ENCODE results near the gene MYH14.
A peak's percentile ranks its signal among the peaks of the same experiment; 100 is the strongest.

Gene MYH14

GRCh38 chr19:50324331-50324730, 120.9 kb downstream of the MYH14 start:
- TF ChIP-seq CTCF (IDR thresholded peaks at IDR 0.05; ENCODE audit: borderline replicate concordance, control extremely low read depth, extremely low read depth, insufficient read depth, missing control alignments): no peak
- DNase-seq (ENCODE audit: low spot score): no peak
- in situ Hi-C loops (cut with MboI; ENCODE audit: low sequenced_read_pairs, unreplicated experiment): no loop called here

GRCh38 chr19:50325310-50326100, 122.1 kb downstream of the MYH14 start:
- in situ Hi-C loops (cut with MboI; ENCODE audit: low sequenced_read_pairs, unreplicated experiment): no loop called here
- TF ChIP-seq CTCF (IDR thresholded peaks at IDR 0.05; ENCODE audit: borderline replicate concordance, control extremely low read depth, extremely low read depth, insufficient read depth, missing control alignments): no peak
- peak; percentile 97 for DNase-seq (ENCODE audit: low spot score)

GRCh38 chr19:50326101-50326664, 122.8 kb downstream of the MYH14 start:
- no peak for TF ChIP-seq CTCF (IDR thresholded peaks at IDR 0.05; ENCODE audit: borderline replicate concordance, control extremely low read depth, extremely low read depth, insufficient read depth, missing control alignments)
- in situ Hi-C loops (cut with MboI; ENCODE audit: low sequenced_read_pairs, unreplicated experiment): no loop called here
- peak; percentile 26 for DNase-seq (ENCODE audit: low spot score)

GRCh38 chr19:50327013-50327412, 123.6 kb downstream of the MYH14 start:
- no peak for DNase-seq (ENCODE audit: low spot score)
- in situ Hi-C loops (cut with MboI; ENCODE audit: low sequenced_read_pairs, unreplicated experiment): no loop called here
- TF ChIP-seq CTCF (IDR thresholded peaks at IDR 0.05; ENCODE audit: borderline replicate concordance, control extremely low read depth, extremely low read depth, insufficient read depth, missing control alignments): no peak

- TF ChIP-seq CTCF (IDR thresholded peaks at IDR 0.05; ENCODE audit: borderline replicate concordance, control extremely low read depth, extremely low read depth, insufficient read depth, missing control alignments): no peak
- in situ Hi-C loops (cut with MboI; ENCODE audit: low sequenced_read_pairs, unreplicated experiment): no loop called here
- DNase-seq (ENCODE audit: low spot score): no peak
Measured at GRCh38 chr19:50327461-50328223, 124.2 kb downstream of the MYH14 start.

GRCh38 chr19:50328224-50328872, 124.9 kb downstream of the MYH14 start:
- DNase-seq (ENCODE audit: low spot score): peak; percentile 51
- in situ Hi-C loops (cut with MboI; ENCODE audit: low sequenced_read_pairs, unreplicated experiment): no loop called here

More at GRCh38 chr19:50328224-50328872, 124.9 kb downstream of the MYH14 start:
- TF ChIP-seq CTCF (IDR thresholded peaks at IDR 0.05; ENCODE audit: borderline replicate concordance, control extremely low read depth, extremely low read depth, insufficient read depth, missing control alignments): peak; percentile 68

All from GM13976 (cell line).